Measurements from ENCODE around the gene TRIM10. TPM values are rescaled to one million over a fixed set of nuclear protein-coding genes. Genes with fewer than 3 reads are reported as not detected.
"Not testable (repeated sequence)": the region's sequence is repeated elsewhere in the genome, so short reads cannot be mapped to it uniquely, and the experiment has no call there.

TRIM10 gene
- polyA plus RNA-seq, 1 experiment: not detected

DNA sequence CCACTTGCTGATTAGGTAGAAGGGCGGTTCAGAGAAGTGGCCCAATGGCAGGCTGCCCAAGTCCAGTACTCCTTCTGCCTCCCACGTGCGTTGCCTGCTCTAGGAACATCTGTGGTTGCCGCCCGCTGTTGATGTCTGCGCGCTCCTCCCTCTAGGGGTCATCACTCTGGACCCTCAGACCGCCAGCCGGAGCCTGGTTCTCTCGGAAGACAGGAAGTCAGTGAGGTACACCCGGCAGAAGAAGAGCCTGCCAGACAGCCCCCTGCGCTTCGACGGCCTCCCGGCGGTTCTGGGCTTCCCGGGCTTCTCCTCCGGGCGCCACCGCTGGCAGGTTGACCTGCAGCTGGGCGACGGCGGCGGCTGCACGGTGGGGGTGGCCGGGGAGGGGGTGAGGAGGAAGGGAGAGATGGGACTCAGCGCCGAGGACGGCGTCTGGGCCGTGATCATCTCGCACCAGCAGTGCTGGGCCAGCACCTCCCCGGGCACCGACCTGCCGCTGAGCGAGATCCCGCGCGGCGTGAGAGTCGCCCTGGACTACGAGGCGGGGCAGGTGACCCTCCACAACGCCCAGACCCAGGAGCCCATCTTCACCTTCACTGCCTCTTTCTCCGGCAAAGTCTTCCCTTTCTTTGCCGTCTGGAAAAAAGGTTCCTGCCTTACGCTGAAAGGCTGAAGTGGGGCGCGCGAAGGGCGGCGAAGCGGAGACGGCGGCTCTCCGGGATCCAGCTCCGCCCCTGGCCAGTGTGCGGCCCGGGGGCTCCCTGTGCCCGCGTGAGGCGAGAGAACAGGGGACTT, 10.9 kb upstream of the TRIM10 start:
- POLR2A ChIA-PET: no interaction called here
- no peaks in the 10 kb centered on the region for H3K36me3 ChIP-seq (ENCODE audit: control insufficient read depth, insufficient read depth, low read length)
- no peak for DNase-seq (ENCODE audit: low read depth)
- H3K27me3 ChIP-seq (ENCODE audit: control insufficient read depth, insufficient read depth, low read length): peaks cover 36% of the 10 kb centered on the region
- TF ChIP-seq, protein P1, sequence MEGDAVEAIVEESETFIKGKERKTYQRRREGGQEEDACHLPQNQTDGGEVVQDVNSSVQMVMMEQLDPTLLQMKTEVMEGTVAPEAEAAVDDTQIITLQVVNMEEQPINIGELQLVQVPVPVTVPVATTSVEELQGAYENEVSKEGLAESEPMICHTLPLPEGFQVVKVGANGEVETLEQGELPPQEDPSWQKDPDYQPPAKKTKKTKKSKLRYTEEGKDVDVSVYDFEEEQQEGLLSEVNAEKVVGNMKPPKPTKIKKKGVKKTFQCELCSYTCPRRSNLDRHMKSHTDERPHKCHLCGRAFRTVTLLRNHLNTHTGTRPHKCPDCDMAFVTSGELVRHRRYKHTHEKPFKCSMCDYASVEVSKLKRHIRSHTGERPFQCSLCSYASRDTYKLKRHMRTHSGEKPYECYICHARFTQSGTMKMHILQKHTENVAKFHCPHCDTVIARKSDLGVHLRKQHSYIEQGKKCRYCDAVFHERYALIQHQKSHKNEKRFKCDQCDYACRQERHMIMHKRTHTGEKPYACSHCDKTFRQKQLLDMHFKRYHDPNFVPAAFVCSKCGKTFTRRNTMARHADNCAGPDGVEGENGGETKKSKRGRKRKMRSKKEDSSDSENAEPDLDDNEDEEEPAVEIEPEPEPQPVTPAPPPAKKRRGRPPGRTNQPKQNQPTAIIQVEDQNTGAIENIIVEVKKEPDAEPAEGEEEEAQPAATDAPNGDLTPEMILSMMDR (IDR thresholded peaks at IDR 0.05; ENCODE audit: insufficient read depth, low read depth, low read length): no peak
- no peak overlapping the region for H3K4me3 ChIP-seq (ENCODE audit: low read depth, low read length)
- CTCF ChIA-PET: interaction anchor here (0.8 to 2.3 kb wide), 6 partner anchors 9 to 324 kb away, joined by 3 to 8 read pairs (median 5); no protein-coding TSS in a partner anchor

DNA sequence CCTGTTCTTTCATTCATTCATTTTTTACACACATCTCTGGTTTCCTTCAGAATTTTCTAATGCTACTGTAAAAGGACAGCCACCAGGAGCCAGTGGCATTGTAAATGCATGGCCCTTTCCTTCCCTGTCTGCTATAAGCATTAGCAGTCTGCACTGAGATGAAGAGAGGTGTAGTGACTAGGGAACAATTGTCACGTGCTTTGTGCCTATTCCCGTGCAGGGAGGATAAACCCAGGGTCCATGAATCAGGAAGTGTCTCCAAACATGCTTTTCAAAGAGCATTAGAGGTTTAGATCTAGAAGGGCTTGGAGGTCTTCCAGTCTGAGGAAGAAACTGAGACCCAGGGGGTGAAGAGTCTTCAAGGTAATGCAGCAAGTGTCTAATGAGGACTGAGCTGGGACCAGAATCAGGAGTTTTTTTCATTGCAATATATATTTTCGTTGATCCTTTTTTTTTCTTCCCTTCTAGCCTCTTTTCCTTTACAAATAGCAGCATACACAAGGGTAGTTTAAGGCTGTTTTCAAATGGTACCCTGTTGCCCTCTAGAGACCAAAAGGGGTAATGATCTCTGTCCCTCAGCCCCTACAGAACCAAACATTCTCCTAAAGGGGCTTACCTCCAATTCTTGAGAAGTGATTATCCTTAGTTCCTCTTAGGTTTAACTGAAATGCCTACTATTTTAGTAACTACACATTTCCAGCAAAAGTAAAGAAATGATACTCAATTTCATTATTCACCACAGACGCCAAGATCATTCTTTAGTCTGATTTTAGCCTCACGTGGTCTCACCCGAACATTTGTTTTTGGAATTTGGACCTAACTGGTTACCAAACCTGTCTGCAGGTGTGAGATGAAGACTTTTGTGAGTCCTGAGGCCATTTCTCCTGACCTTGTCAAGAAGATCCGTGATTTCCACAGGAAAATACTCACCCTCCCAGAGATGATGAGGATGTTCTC, 8.9 kb upstream of the TRIM10 start:
- Histone ChIP-seq H3K4me3 (ENCODE audit: low read depth, low read length) (no peak overlapping the region), H3K27me3 (ENCODE audit: control insufficient read depth, insufficient read depth, low read length) (peaks cover 30% of the 10 kb centered on the region), H3K36me3 (ENCODE audit: control insufficient read depth, insufficient read depth, low read length) (no peaks in the 10 kb centered on the region)
- ChIA-PET POLR2A (no interaction called here), CTCF (interaction anchor here (0.8 to 1.8 kb wide), 7 partner anchors 11 to 322 kb away, joined by 3 to 8 read pairs (median 4); no protein-coding TSS in a partner anchor)
- DNase-seq (ENCODE audit: low read depth): no peak
- TF ChIP-seq, protein P1 (IDR thresholded peaks at IDR 0.05; ENCODE audit: insufficient read depth, low read depth, low read length): peak; percentile 84

DNA sequence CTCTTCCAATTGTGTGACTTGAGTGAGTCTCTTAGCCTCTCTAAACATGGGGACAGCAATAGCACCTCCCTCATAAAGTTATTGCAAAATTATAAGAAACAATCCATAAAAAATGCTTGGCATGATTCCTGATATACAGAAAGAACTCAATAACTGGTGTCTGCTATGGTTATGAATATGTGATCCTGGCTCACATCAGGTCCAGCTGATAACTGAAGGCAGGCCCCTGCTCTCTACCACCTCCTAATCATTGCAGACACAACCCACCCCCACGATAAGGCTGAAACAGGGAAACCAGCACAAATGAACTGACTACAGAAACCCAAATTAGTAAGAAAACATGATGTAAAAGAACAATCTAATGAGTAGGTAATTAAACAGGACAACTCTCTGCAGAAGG, 7.7 kb upstream of the TRIM10 start:
- peaks cover 35% of the 10 kb centered on the region for H3K27me3 ChIP-seq (ENCODE audit: control insufficient read depth, insufficient read depth, low read length)
- POLR2A ChIA-PET: no interaction called here
- DNase-seq (ENCODE audit: low read depth): no peak
- CTCF ChIA-PET: interaction anchor here (1.5 to 1.9 kb wide), 4 partner anchors 37 to 321 kb away, joined by 3 to 10 read pairs (median 8); no protein-coding TSS in a partner anchor
- TF ChIP-seq, protein P1 (IDR thresholded peaks at IDR 0.05; ENCODE audit: insufficient read depth, low read depth, low read length): no peak
- no peaks in the 10 kb centered on the region for H3K36me3 ChIP-seq (ENCODE audit: control insufficient read depth, insufficient read depth, low read length)
- no peak overlapping the region for H3K4me3 ChIP-seq (ENCODE audit: low read depth, low read length)

DNA sequence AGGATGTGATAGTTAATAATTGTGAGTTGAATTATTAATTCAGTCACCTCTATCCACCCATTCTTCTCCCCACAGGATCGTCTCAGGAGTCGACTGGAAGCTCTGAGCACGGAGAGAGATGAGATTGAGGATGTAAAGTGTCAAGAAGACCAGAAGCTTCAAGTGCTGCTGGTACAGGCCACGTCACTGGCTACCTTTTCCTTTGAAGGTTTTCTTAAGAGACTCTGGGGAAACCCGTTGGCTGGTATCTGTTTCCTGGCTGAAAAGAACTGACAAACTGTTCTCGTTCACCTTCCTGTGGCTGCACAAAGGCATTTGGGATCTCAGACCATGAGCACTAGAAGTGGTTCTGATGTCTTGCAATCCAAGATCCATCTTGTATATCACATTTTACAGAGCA, 6.1 kb upstream of the TRIM10 start:
- ChIA-PET CTCF (interaction anchor here (0.9 to 2.5 kb wide), 5 partner anchors 36 to 319 kb away, joined by 3 to 8 read pairs (median 6); no protein-coding TSS in a partner anchor), POLR2A (no interaction called here)
- no peak for DNase-seq (ENCODE audit: low read depth)
- TF ChIP-seq, protein P1 (IDR thresholded peaks at IDR 0.05; ENCODE audit: insufficient read depth, low read depth, low read length): no peak
- Histone ChIP-seq H3K27me3 (ENCODE audit: control insufficient read depth, insufficient read depth, low read length) (peaks cover 27% of the 10 kb centered on the region), H3K4me3 (ENCODE audit: low read depth, low read length) (no peak overlapping the region), H3K36me3 (ENCODE audit: control insufficient read depth, insufficient read depth, low read length) (no peaks in the 10 kb centered on the region)

DNA sequence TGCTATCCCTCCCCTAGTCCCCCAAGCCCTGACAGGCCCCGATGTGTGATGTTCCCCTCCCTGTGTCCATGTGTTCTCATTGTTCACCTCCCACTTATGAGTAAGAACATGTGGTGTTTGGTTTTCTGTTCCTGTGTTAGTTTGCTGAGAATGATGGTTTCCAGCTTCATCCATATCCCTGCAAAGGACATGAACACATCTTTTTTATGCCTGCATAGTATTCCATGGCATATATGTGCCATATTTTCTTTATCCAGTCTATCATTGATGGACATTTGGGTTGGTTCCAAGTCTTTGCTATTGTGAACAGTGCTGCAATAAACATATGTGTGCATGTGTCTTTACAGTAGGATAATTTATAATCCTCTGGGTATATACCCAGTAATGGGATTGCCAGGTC, 4.2 kb upstream of the TRIM10 start:
- H3K36me3 ChIP-seq (ENCODE audit: control insufficient read depth, insufficient read depth, low read length); POLR2A ChIA-PET; H3K4me3 ChIP-seq (ENCODE audit: low read depth, low read length); DNase-seq (ENCODE audit: low read depth): not testable (repeated sequence)
- CTCF ChIA-PET: interaction anchor here (2.5 kb wide), 1 partner anchor 62 kb away, joined by 6 read pairs; no protein-coding TSS in a partner anchor
- peaks cover 16% of the 10 kb centered on the region for H3K27me3 ChIP-seq (ENCODE audit: control insufficient read depth, insufficient read depth, low read length)
